HUDEP-2 (cell line): ENCODE measurements around the gene MRPS18C.
"Not testable (repeated sequence)": the region's sequence is repeated elsewhere in the genome, so short reads cannot be mapped to it uniquely, and the experiment has no call there.

Experiments used
- DNase-seq, 76 experiments: peaks; one replicate each; lab custom pipeline; 2025; ENCODE audit not compliant: unreplicated experiment in 76 of 76; lab: John Stamatoyannopoulos, UW

MRPS18C gene

GRCh38 chr4:83496085-83496917, 40.4 kb downstream of the MRPS18C start:
- peak in 30 of 76 experiments; percentile 1 to 59 (median 35) for DNase-seq

GRCh38 chr4:83498187-83498586, 42.3 kb downstream of the MRPS18C start:
- no peak for DNase-seq

- DNase-seq, result not testable (repeated sequence)
Observed at GRCh38 chr4:83501671-83502070, 45.8 kb downstream of the MRPS18C start.

- no peak for DNase-seq
Observed at GRCh38 chr4:83503974-83504373, 48.1 kb downstream of the MRPS18C start.

GRCh38 chr4:83504503-83504902, 48.6 kb downstream of the MRPS18C start:
- DNase-seq, result no peak

- DNase-seq, result no peak
Observed at GRCh38 chr4:83504996-83505395, 49.1 kb downstream of the MRPS18C start.

GRCh38 chr4:83509156-83509585, 53.3 kb downstream of the MRPS18C start:
- peak in 62 of 76 experiments; percentile 2 to 73 (median 33) for DNase-seq

- no peak for DNase-seq
Observed at GRCh38 chr4:83510442-83510841, 54.6 kb downstream of the MRPS18C start.
